HEK293 (cell line): ENCODE results near the gene ARHGEF40.

Experiments used
- CTCF ChIA-PET: fragments of 350-600 bp; formaldehyde crosslinking; extraction: SDS; loops from one replicate; lab custom pipeline; 2021; ENCODE audit warnings: antibody characterized with exemption; lab: Yijun Ruan, JAX
- POLR2A ChIA-PET: fragments of 300-600 bp; formaldehyde crosslinking; extraction: SDS; loops from one replicate; lab custom pipeline; 2020; ENCODE audit warnings: antibody characterized with exemption, inconsistent platforms; lab: Yijun Ruan, JAX
- H3K27ac ChIP-seq: fragments of 200-500 bp; sonication (Bioruptor generic); 2 replicates; pipeline ENCODE4 v1.5.1; 2014; ENCODE audit warnings: low read depth, low read length, control low read depth, inconsistent platforms; ENCODE audit errors: extremely low read depth
- H3K36me3 ChIP-seq, 2 experiments: fragments of 200-500 bp in 1 of 2; sonication (Bioruptor generic) in 1 of 2; 1 replicate in 1 of 2; 2 replicates in 1 of 2; pipeline ENCODE4 v1.5.1; 2014 to 2017; ENCODE audit warnings: inconsistent platforms in 2 of 2, low read length in 2 of 2; ENCODE audit not compliant: control insufficient read depth in 2 of 2, insufficient read depth in 1 of 2
- H3K4me1 ChIP-seq: fragments of 200-500 bp; sonication (Bioruptor generic); 2 replicates; pipeline ENCODE4 v1.5.1; 2014; ENCODE audit warnings: mild to moderate bottlenecking, low read length, inconsistent platforms; ENCODE audit not compliant: control insufficient read depth, insufficient read depth
- H3K4me3 ChIP-seq: 2 replicates; pipeline ENCODE4 v1.5.1; 2011; ENCODE audit warnings: low read depth, mild to moderate bottlenecking, control low read depth, low read length, moderate library complexity
- H3K9me3 ChIP-seq: fragments of 200-500 bp; sonication (Bioruptor generic); 2 replicates; pipeline ENCODE4 v1.5.1; 2014; ENCODE audit warnings: low read depth, low read length, inconsistent platforms; ENCODE audit not compliant: control insufficient read depth, insufficient read depth
- GLIS1 ChIP-seq: fragments of 450-650 bp; formaldehyde crosslinking; IDR thresholded peaks from 2 replicates; pipeline ENCODE4 v1.5.1; 2016; ENCODE audit warnings: missing biosample characterization, missing genetic modification characterization
- IKZF3 ChIP-seq: fragments of 450-650 bp; IDR thresholded peaks from 2 replicates; pipeline ENCODE4 v1.5.0; 2018; ENCODE audit warnings: missing biosample characterization, mild to moderate bottlenecking, missing genetic modification characterization, moderate library complexity
- MYNN ChIP-seq: fragments of 450-650 bp; formaldehyde crosslinking; IDR thresholded peaks from 2 replicates; pipeline ENCODE4 v1.5.1; 2016; ENCODE audit warnings: missing biosample characterization, missing genetic modification characterization, borderline replicate concordance
- SCRT2 ChIP-seq: fragments of 450-650 bp; formaldehyde crosslinking; IDR thresholded peaks from 2 replicates; pipeline ENCODE4 v1.5.1; 2016; ENCODE audit warnings: missing biosample characterization, missing genetic modification characterization
- TSHZ1 ChIP-seq: fragments of 450-650 bp; formaldehyde crosslinking; IDR thresholded peaks from 2 replicates; pipeline ENCODE4 v1.5.1; 2016; ENCODE audit warnings: missing biosample characterization, missing genetic modification characterization, borderline replicate concordance
- ZBTB48 ChIP-seq: fragments of 450-650 bp; formaldehyde crosslinking; IDR thresholded peaks from 2 replicates; pipeline ENCODE4 v1.5.1; 2016; ENCODE audit warnings: missing biosample characterization, missing genetic modification characterization
- ZEB2 ChIP-seq: fragments of 450-650 bp; formaldehyde crosslinking; IDR thresholded peaks from 2 replicates; pipeline ENCODE4 v1.5.1; 2016; ENCODE audit warnings: missing biosample characterization, missing genetic modification characterization
- ZFP69B ChIP-seq: fragments of 450-650 bp; formaldehyde crosslinking; IDR thresholded peaks from 2 replicates; pipeline ENCODE4 v1.5.1; 2016; ENCODE audit warnings: missing biosample characterization, missing genetic modification characterization
- ZNF10 ChIP-seq: fragments of 450-650 bp; formaldehyde crosslinking; IDR thresholded peaks from 2 replicates; pipeline ENCODE4 v1.5.1; 2017; ENCODE audit warnings: missing biosample characterization, missing genetic modification characterization
- ZNF121 ChIP-seq: fragments of 450-650 bp; formaldehyde crosslinking; IDR thresholded peaks from 2 replicates; pipeline ENCODE4 v1.5.1; 2016; ENCODE audit warnings: missing biosample characterization, missing genetic modification characterization
- ZNF140 ChIP-seq: fragments of 450-650 bp; formaldehyde crosslinking; IDR thresholded peaks from 2 replicates; pipeline ENCODE4 v1.5.1; 2016; ENCODE audit warnings: missing biosample characterization, missing genetic modification characterization
- ZNF155 ChIP-seq: fragments of 450-650 bp; formaldehyde crosslinking; IDR thresholded peaks from 2 replicates; pipeline ENCODE4 v1.5.1; 2016; ENCODE audit warnings: missing biosample characterization, missing genetic modification characterization
- ZNF16 ChIP-seq: fragments of 450-650 bp; formaldehyde crosslinking; IDR thresholded peaks from 2 replicates; pipeline ENCODE4 v1.5.1; 2016; ENCODE audit warnings: low read depth, missing biosample characterization, missing genetic modification characterization
- ZNF19 ChIP-seq: fragments of 450-650 bp; formaldehyde crosslinking; IDR thresholded peaks from 2 replicates; pipeline ENCODE4; 2016; ENCODE audit warnings: missing biosample characterization, missing genetic modification characterization, low read depth
- ZNF302 ChIP-seq: fragments of 450-650 bp; formaldehyde crosslinking; IDR thresholded peaks from 2 replicates; pipeline ENCODE4 v1.5.1; 2016; ENCODE audit warnings: missing biosample characterization, missing genetic modification characterization, low read depth
- ZNF324 ChIP-seq: fragments of 450-650 bp; formaldehyde crosslinking; IDR thresholded peaks from 2 replicates; pipeline ENCODE4 v1.5.1; 2016; ENCODE audit warnings: missing biosample characterization, missing genetic modification characterization
- ZNF350 ChIP-seq: fragments of 450-650 bp; formaldehyde crosslinking; IDR thresholded peaks from 2 replicates; pipeline ENCODE4 v1.5.0; 2017; ENCODE audit warnings: missing biosample characterization, mild to moderate bottlenecking, missing genetic modification characterization
- ZNF449 ChIP-seq: fragments of 450-650 bp; formaldehyde crosslinking; IDR thresholded peaks from 2 replicates; pipeline ENCODE4 v1.5.1; 2017; ENCODE audit warnings: missing biosample characterization, mild to moderate bottlenecking, missing genetic modification characterization, moderate library complexity
- ZNF629 ChIP-seq: fragments of 450-650 bp; formaldehyde crosslinking; IDR thresholded peaks from 2 replicates; pipeline ENCODE4 v1.5.1; 2017; ENCODE audit warnings: missing biosample characterization, missing genetic modification characterization
- ZNF645 ChIP-seq: fragments of 450-650 bp; formaldehyde crosslinking; IDR thresholded peaks from 2 replicates; pipeline ENCODE4; 2016; ENCODE audit warnings: missing biosample characterization, missing genetic modification characterization
- ZNF654 ChIP-seq: fragments of 450-650 bp; formaldehyde crosslinking; IDR thresholded peaks from 2 replicates; pipeline ENCODE4 v1.5.1; 2016; ENCODE audit warnings: low read depth, missing biosample characterization, missing genetic modification characterization
- ZNF664 ChIP-seq: fragments of 450-650 bp; formaldehyde crosslinking; IDR thresholded peaks from 2 replicates; pipeline ENCODE4 v1.5.1; 2016; ENCODE audit warnings: missing biosample characterization, missing genetic modification characterization
- ZNF670 ChIP-seq: fragments of 450-650 bp; formaldehyde crosslinking; IDR thresholded peaks from 2 replicates; pipeline ENCODE4 v1.5.1; 2016; ENCODE audit warnings: missing biosample characterization, missing genetic modification characterization, low read depth
- ZNF692 ChIP-seq: fragments of 450-650 bp; formaldehyde crosslinking; IDR thresholded peaks from 2 replicates; pipeline ENCODE4 v1.5.1; 2016; ENCODE audit warnings: missing biosample characterization, missing genetic modification characterization
- ZNF747 ChIP-seq: fragments of 450-650 bp; formaldehyde crosslinking; IDR thresholded peaks from 2 replicates; pipeline ENCODE4 v1.5.1; 2016; ENCODE audit warnings: missing biosample characterization, missing genetic modification characterization

The ARHGEF40 gene

GRCh38 chr14:21063479-21063878 is 6.6 kb upstream of the ARHGEF40 start (continued):
- TF ChIP-seq ZBTB48 (tag by site-specific recombination) (no peak), ZEB2 (tag by site-specific recombination) (peak; percentile 32; the same call in 1 of the 2 replicates), ZNF629 (tag by site-specific recombination) (no peak), TSHZ1 (no peak), ZNF350 (tag by site-specific recombination) (no peak), GLIS1 (tag by site-specific recombination) (peak; percentile 95), ZNF449 (tag by site-specific recombination) (no peak), ZNF670 (tag by site-specific recombination) (no peak)

GRCh38 chr14:21066882-21067502 is 3.1 kb upstream of the ARHGEF40 start:
- H3K36me3 ChIP-seq: no peaks in the 10 kb centered on the region
- POLR2A ChIA-PET: no interaction called here
- TF ChIP-seq ZNF692 (tag by site-specific recombination): no peak
- peak; percentile 41 for TF ChIP-seq ZNF654 (tag by site-specific recombination)
- no peak for TF ChIP-seq ZNF747 (tag by site-specific recombination)
- no peak for TF ChIP-seq ZNF324 (tag by site-specific recombination)
- TF ChIP-seq ZNF19: no peak
- TF ChIP-seq SCRT2: 0 out of 2 replicates have a peak, but pooled peaks have one; percentile 11
- no peak for TF ChIP-seq ZNF16 (tag by site-specific recombination)
- no peak overlapping the region for H3K27ac ChIP-seq
- CTCF ChIA-PET: interaction anchor here (0.6 to 5.0 kb wide), 14 partner anchors 10 to 193 kb away, joined by 3 to 131 read pairs (median 4); partner anchors contain the start of gene TMEM253
- H3K9me3 ChIP-seq: no peaks in the 10 kb centered on the region
- no peak overlapping the region for H3K4me3 ChIP-seq
- H3K4me1 ChIP-seq: peaks cover 13% of the 10 kb centered on the region

- no peak overlapping the region for H3K4me3 ChIP-seq
- POLR2A ChIA-PET: interaction anchor here (1.0 to 1.6 kb wide), 5 partner anchors 19 to 54 kb away, joined by 3 to 8 read pairs (median 5); no protein-coding TSS in a partner anchor
- TF ChIP-seq ZNF654 (tag by site-specific recombination) (peak; percentile 59), ZNF10 (tag by site-specific recombination) (no peak), ZFP69B (tag by site-specific recombination) (no peak), ZNF645 (tag by site-specific recombination) (no peak), ZNF664 (no peak), ZNF155 (tag by site-specific recombination) (no peak), MYNN (tag by site-specific recombination) (no peak), ZNF302 (no peak), IKZF3 (no peak), ZNF140 (tag by site-specific recombination) (no peak), ZNF121 (tag by site-specific recombination) (no peak)
Observed at GRCh38 chr14:21068521-21069387, 1.4 kb upstream of the ARHGEF40 start.

More at GRCh38 chr14:21068521-21069387, 1.4 kb upstream of the ARHGEF40 start:
- no peaks in the 10 kb centered on the region for H3K9me3 ChIP-seq
- CTCF ChIA-PET: interaction anchor here (0.6 to 5.0 kb wide), 15 partner anchors 9 to 217 kb away, joined by 3 to 131 read pairs (median 7); partner anchors contain the start of genes RNASE7 and TMEM253
- H3K27ac ChIP-seq: no peak overlapping the region; the same call in 1 of the 2 replicates
- peaks cover 16% of the 10 kb centered on the region for H3K4me1 ChIP-seq
- H3K36me3 ChIP-seq: peaks cover 0 to 10% of the 10 kb centered on the region in 2 experiments; a peak in 1 of 3 replicates
